ENCODE data around the gene MTTP.

The MTTP gene

GRCh38 chr4:99593781-99594641 lies 19.4 kb downstream of the MTTP start:
- DNase-seq: no peak

GRCh38 chr4:99594818-99595217 lies 20.2 kb downstream of the MTTP start:
- no peak for DNase-seq

- no peak for DNase-seq
These were observed 32.1 kb downstream of the MTTP start for GRCh38 chr4:99606716-99607115.

GRCh38 chr4:99608417-99608816 lies 33.8 kb downstream of the MTTP start:
- DNase-seq: no peak

GRCh38 chr4:99610605-99611175 lies 36.1 kb downstream of the MTTP start:
- DNase-seq: no peak

- no peak for DNase-seq
These were observed 37.7 kb downstream of the MTTP start for GRCh38 chr4:99612281-99612680.

- no peak for DNase-seq
These were observed 38.1 kb downstream of the MTTP start for GRCh38 chr4:99612704-99613103.

- DNase-seq: no peak
These were observed 39.9 kb downstream of the MTTP start for GRCh38 chr4:99614491-99614890.

- DNase-seq: peak; percentile 81 to 93
These were observed 40.7 kb downstream of the MTTP start for GRCh38 chr4:99615170-99615820.

GRCh38 chr4:99617374-99617773 lies 42.8 kb downstream of the MTTP start:
- no peak for DNase-seq

GRCh38 chr4:99622341-99622740 lies 47.7 kb downstream of the MTTP start:
- DNase-seq: no peak

- no peak for DNase-seq
These were observed 49.6 kb downstream of the MTTP start for GRCh38 chr4:99624141-99624719.

GRCh38 chr4:99625369-99625768 lies 50.7 kb downstream of the MTTP start:
- no peak for DNase-seq

GRCh38 chr4:99628040-99628439 lies 53.4 kb downstream of the MTTP start:
- DNase-seq: no peak

- no peak for DNase-seq
These were observed 55.4 kb downstream of the MTTP start for GRCh38 chr4:99629962-99630554.

GRCh38 chr4:99630857-99631360 lies 56.3 kb downstream of the MTTP start:
- DNase-seq: no peak

GRCh38 chr4:99633772-99634171 lies 59.1 kb downstream of the MTTP start:
- DNase-seq: no peak

- DNase-seq: no peak
These were observed 60.2 kb downstream of the MTTP start for GRCh38 chr4:99634742-99635360.

GRCh38 chr4:99635601-99636000 lies 61.0 kb downstream of the MTTP start:
- DNase-seq: no peak

- no peak for DNase-seq
These were observed 61.8 kb downstream of the MTTP start for GRCh38 chr4:99636422-99636821.

- no peak for DNase-seq
These were observed 62.5 kb downstream of the MTTP start for GRCh38 chr4:99637174-99637573.

- no peak for DNase-seq
These were observed 66.1 kb downstream of the MTTP start for GRCh38 chr4:99640676-99641075.
